Naive B cell (primary cell): ENCODE results near the gene ANXA6. TPM values are rescaled to one million over a fixed set of nuclear protein-coding genes. Genes with fewer than 3 reads are reported as not detected.
"Not testable (repeated sequence)": the region's sequence is repeated elsewhere in the genome, so short reads cannot be mapped to it uniquely, and the experiment has no call there.

Experiments used
- ATAC-seq, 2 donors: fragments of 150-1000 bp; cut with Tn5 transposase; 2 replicates each; pipeline ENCODE4 v1.10.0; 2021; ENCODE audit warnings: low read depth in 2 of 2, mild to moderate bottlenecking in 2 of 2, moderate library complexity in 2 of 2
- DNase-seq: peaks from one replicate; pipeline ENCODE4 v3.0.0; 2022
- H3K27ac Mint-ChIP-seq, 6 donors: one replicate each; pipeline ENCODE4 v1.8.0; 2020 to 2022; ENCODE audit warnings: mild to moderate bottlenecking in 6 of 6, mixed read lengths in 6 of 6, moderate library complexity in 5 of 6, inconsistent platforms in 2 of 6
- H3K27me3 Mint-ChIP-seq, 3 donors: one replicate each; pipeline ENCODE4 v1.8.0; 2021 to 2022; ENCODE audit warnings: mixed read lengths in 3 of 3, mild to moderate bottlenecking in 1 of 3
- H3K36me3 Mint-ChIP-seq, 2 donors: one replicate each; pipeline ENCODE4 v1.8.0; 2020 to 2022; ENCODE audit warnings: mixed read lengths in 2 of 2, inconsistent platforms in 1 of 2, mild to moderate bottlenecking in 1 of 2
- H3K4me1 Mint-ChIP-seq, 3 donors: one replicate each; pipeline ENCODE4 v1.8.0; 2020 to 2022; ENCODE audit warnings: mixed read lengths in 3 of 3, inconsistent platforms in 1 of 3, mild to moderate bottlenecking in 1 of 3, moderate library complexity in 1 of 3
- H3K4me3 Mint-ChIP-seq, 8 donors: one replicate each; pipeline ENCODE4 v1.8.0; 2020 to 2022; ENCODE audit warnings: mild to moderate bottlenecking in 8 of 8, mixed read lengths in 8 of 8, moderate library complexity in 8 of 8, inconsistent platforms in 2 of 8
- H3K9me3 Mint-ChIP-seq, 7 donors: one replicate each; pipeline ENCODE4 v1.8.0; 2020 to 2022; ENCODE audit warnings: mixed read lengths in 7 of 7, mild to moderate bottlenecking in 5 of 7, inconsistent platforms in 2 of 7, moderate library complexity in 1 of 7
- polyA plus RNA-seq, 6 donors: library from polyadenylated mRNA; unstranded; fragments of 300-500 nt; fragmentation: Illumina TruSeq; gene quantifications; one replicate each; pipeline ENCODE4 v1.2.3, GENCODE V29; 2021; ENCODE audit warnings: low read depth in 6 of 6

Gene ANXA6
- polyA plus RNA-seq: 100 to 1,000 TPM; 183 to 442 (median 326) TPM

GRCh38 chr5:151157426-151158286 lies at the start of gene ANXA6:
ANXA6 (minus strand) TSS chr5:151157779; CDS start chr5:151147901, 9,878 bp downstream.
- peaks cover 58 to 86% (median 77%) of the 10 kb centered on the region in 3 donors for H3K4me1 Mint-ChIP-seq
- peak; percentile 61 for DNase-seq
- no peaks in the 10 kb centered on the region for H3K9me3 Mint-ChIP-seq
- peak; percentile 58 to 64 for ATAC-seq
- H3K27ac Mint-ChIP-seq: peak within 1 kb of the TSS; percentile 94 to 98 (median 98)
- H3K27me3 Mint-ChIP-seq: no peaks in the 10 kb centered on the region
- H3K4me3 Mint-ChIP-seq: peak within 1 kb of the TSS; percentile 82 to 99 (median 97)
- peaks cover 5 to 7% of the 10 kb centered on the region in 2 donors for H3K36me3 Mint-ChIP-seq

GRCh38 chr5:151205411-151205810 lies 47.8 kb upstream of the ANXA6 start:
- Mint-ChIP-seq H3K4me1 (peaks cover 47 to 70% (median 64%) of the 10 kb centered on the region in 3 donors), H3K27ac (peak overlapping the region in 5 of 6 donors; percentile 24 to 94 (median 84)), H3K36me3 (peaks cover 11 to 13% of the 10 kb centered on the region in 2 donors), H3K4me3 (peak overlapping the region in 2 of 8 donors; percentile 11 to 23), H3K9me3 (no peaks in the 10 kb centered on the region), H3K27me3 (no peaks in the 10 kb centered on the region)
- no peak for DNase-seq
- no peak for ATAC-seq

GRCh38 chr5:151204051-151204450 lies 46.5 kb upstream of the ANXA6 start:
- Mint-ChIP-seq H3K27ac (peak overlapping the region in 1 of 6 donors; percentile 78), H3K36me3 (peaks cover 15 to 19% of the 10 kb centered on the region in 2 donors), H3K4me1 (peaks cover 47 to 67% (median 59%) of the 10 kb centered on the region in 3 donors), H3K9me3 (no peaks in the 10 kb centered on the region), H3K4me3 (no peak overlapping the region), H3K27me3 (no peaks in the 10 kb centered on the region)
- DNase-seq (no peak), ATAC-seq (no peak)

- DNase-seq (no peak), ATAC-seq (peak; percentile 98 to 99)
- H3K4me3 Mint-ChIP-seq: peak overlapping the region in 7 of 8 donors; percentile 38 to 83 (median 54)
- no peaks in the 10 kb centered on the region for H3K9me3 Mint-ChIP-seq
- H3K4me1 Mint-ChIP-seq: peaks cover 40 to 66% (median 55%) of the 10 kb centered on the region in 3 donors
- H3K36me3 Mint-ChIP-seq: peaks cover 27% of the 10 kb centered on the region in 2 donors
- H3K27me3 Mint-ChIP-seq: no peaks in the 10 kb centered on the region
- H3K27ac Mint-ChIP-seq: peak overlapping the region; percentile 12 to 93 (median 79)
Observed at GRCh38 chr5:151202381-151203139, 45.0 kb upstream of the ANXA6 start.

GRCh38 chr5:151200913-151201595 lies 43.5 kb upstream of the ANXA6 start:
- peaks cover 34 to 35% of the 10 kb centered on the region in 2 donors for H3K36me3 Mint-ChIP-seq
- peak overlapping the region in 5 of 6 donors; percentile 24 to 84 (median 61) for H3K27ac Mint-ChIP-seq
- peaks cover 0 to 5% (median 0%) of the 10 kb centered on the region in 7 donors for H3K9me3 Mint-ChIP-seq
- DNase-seq (no peak), ATAC-seq (no peak)
- peak overlapping the region in 4 of 8 donors; percentile 9 to 69 (median 40) for H3K4me3 Mint-ChIP-seq
- no peaks in the 10 kb centered on the region for H3K27me3 Mint-ChIP-seq
- H3K4me1 Mint-ChIP-seq: peaks cover 47 to 70% (median 59%) of the 10 kb centered on the region in 3 donors

GRCh38 chr5:151199581-151200185 lies 42.1 kb upstream of the ANXA6 start:
- Mint-ChIP-seq H3K9me3 (peaks cover 0 to 5% (median 0%) of the 10 kb centered on the region in 7 donors), H3K4me3 (no peak overlapping the region), H3K36me3 (peaks cover 35 to 43% of the 10 kb centered on the region in 2 donors), H3K4me1 (peaks cover 49 to 72% (median 60%) of the 10 kb centered on the region in 3 donors), H3K27me3 (no peaks in the 10 kb centered on the region), H3K27ac (peak overlapping the region in 5 of 6 donors; percentile 49 to 95 (median 77))
- ATAC-seq (no peak), DNase-seq (no peak)

GRCh38 chr5:151198861-151199260 lies 41.3 kb upstream of the ANXA6 start:
- Mint-ChIP-seq H3K9me3 (peaks cover 0 to 5% (median 0%) of the 10 kb centered on the region in 7 donors), H3K27ac (peak overlapping the region in 4 of 6 donors; percentile 32 to 92 (median 84)), H3K36me3 (peaks cover 35 to 43% of the 10 kb centered on the region in 2 donors), H3K27me3 (no peaks in the 10 kb centered on the region), H3K4me1 (peaks cover 54 to 78% (median 65%) of the 10 kb centered on the region in 3 donors), H3K4me3 (peak overlapping the region in 1 of 8 donors; percentile 47)
- DNase-seq (no peak), ATAC-seq (no peak)

GRCh38 chr5:151197291-151197600 lies 39.7 kb upstream of the ANXA6 start:
- ATAC-seq, H3K27me3 Mint-ChIP-seq, H3K9me3 Mint-ChIP-seq, DNase-seq: not testable (repeated sequence)
- Mint-ChIP-seq H3K4me1 (peaks cover 58 to 82% (median 68%) of the 10 kb centered on the region in 3 donors), H3K36me3 (peaks cover 34 to 51% of the 10 kb centered on the region in 2 donors), H3K27ac (peak overlapping the region; percentile 26 to 98 (median 94)), H3K4me3 (peak overlapping the region in 6 of 8 donors; percentile 62 to 88 (median 74))

GRCh38 chr5:151196556-151197290 lies 39.1 kb upstream of the ANXA6 start:
- Mint-ChIP-seq H3K4me1 (peaks cover 63 to 84% (median 71%) of the 10 kb centered on the region in 3 donors), H3K27ac (peak overlapping the region; percentile 87 to 98 (median 94)), H3K4me3 (peak overlapping the region; percentile 5 to 88 (median 74)), H3K9me3 (peaks cover 0 to 8% (median 4%) of the 10 kb centered on the region in 7 donors), H3K27me3 (no peaks in the 10 kb centered on the region), H3K36me3 (peaks cover 37 to 51% of the 10 kb centered on the region in 2 donors)
- DNase-seq (peak; percentile 73), ATAC-seq (peak; percentile 88 to 93)

GRCh38 chr5:151195622-151196021 lies 38.0 kb upstream of the ANXA6 start:
- Mint-ChIP-seq H3K4me1 (peaks cover 64 to 91% (median 76%) of the 10 kb centered on the region in 3 donors), H3K9me3 (peaks cover 0 to 12% (median 4%) of the 10 kb centered on the region in 7 donors), H3K4me3 (peak overlapping the region in 6 of 8 donors; percentile 6 to 78 (median 70)), H3K27me3 (no peaks in the 10 kb centered on the region), H3K36me3 (peaks cover 37 to 52% of the 10 kb centered on the region in 2 donors), H3K27ac (peak overlapping the region; percentile 87 to 98 (median 94))
- no peak for ATAC-seq
- no peak for DNase-seq

- peaks cover 69 to 94% (median 78%) of the 10 kb centered on the region in 3 donors for H3K4me1 Mint-ChIP-seq
- DNase-seq (no peak), ATAC-seq (no peak)
- H3K4me3 Mint-ChIP-seq: peak overlapping the region in 4 of 8 donors; percentile 38 to 74 (median 66)
- H3K9me3 Mint-ChIP-seq: peaks cover 4 to 27% (median 13%) of the 10 kb centered on the region in 7 donors
- peak overlapping the region in 4 of 6 donors; percentile 74 to 94 (median 86) for H3K27ac Mint-ChIP-seq
- no peaks in the 10 kb centered on the region for H3K27me3 Mint-ChIP-seq
- H3K36me3 Mint-ChIP-seq: peaks cover 44 to 55% of the 10 kb centered on the region in 2 donors
Observed at GRCh38 chr5:151192626-151193025, 35.0 kb upstream of the ANXA6 start.

- Mint-ChIP-seq H3K4me3 (peak overlapping the region; percentile 38 to 79 (median 64)), H3K4me1 (peaks cover 69 to 94% (median 77%) of the 10 kb centered on the region in 3 donors), H3K36me3 (peaks cover 44 to 57% of the 10 kb centered on the region in 2 donors)
Observed at GRCh38 chr5:151191661-151192060, 34.1 kb upstream of the ANXA6 start.

More at GRCh38 chr5:151191661-151192060, 34.1 kb upstream of the ANXA6 start:
- no peak for ATAC-seq
- Mint-ChIP-seq H3K27me3 (no peaks in the 10 kb centered on the region), H3K27ac (peak overlapping the region; percentile 78 to 94 (median 89)), H3K9me3 (peaks cover 4 to 27% (median 12%) of the 10 kb centered on the region in 7 donors)
- DNase-seq: no peak
